Fibroblast of the conjunctiva (primary cell): ENCODE data around the gene NECAB2.
A peak's percentile ranks its signal among the peaks of the same experiment; 100 is the strongest.

ENCODE experiments used
- DNase-seq: peaks from one replicate; pipeline ENCODE4 v3.0.0-alpha.2; 2010; ENCODE audit warnings: low read depth

NECAB2 gene

DNA sequence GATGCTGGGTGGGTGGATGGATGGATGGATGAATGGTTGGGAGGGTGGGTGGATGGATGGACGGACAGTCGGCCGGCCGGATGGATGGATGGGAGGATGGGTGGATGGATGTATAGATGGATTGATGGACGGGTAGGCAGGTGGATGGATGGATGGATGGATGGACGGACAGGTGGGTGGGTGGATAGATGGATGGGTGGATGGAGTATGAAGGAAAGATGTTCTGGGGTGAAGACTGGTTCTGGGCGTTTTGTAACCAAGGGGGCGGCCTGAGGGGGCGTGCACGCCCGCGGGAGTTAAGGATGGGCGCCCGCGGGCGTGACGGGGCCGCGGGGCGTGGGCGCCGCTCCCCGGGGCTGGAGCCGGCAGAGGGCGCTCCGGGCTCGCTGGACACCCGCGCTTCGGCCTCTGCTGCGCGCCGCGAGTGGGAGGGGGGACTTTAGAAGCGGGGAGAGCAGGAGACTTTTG lies at the start of gene NECAB2:
TSS of gene NECAB2 (plus strand) at position 407 of the 468 bp plus-strand sequence. CDS start 405 bp downstream, outside the sequence.
- DNase-seq, result no peak

DNA sequence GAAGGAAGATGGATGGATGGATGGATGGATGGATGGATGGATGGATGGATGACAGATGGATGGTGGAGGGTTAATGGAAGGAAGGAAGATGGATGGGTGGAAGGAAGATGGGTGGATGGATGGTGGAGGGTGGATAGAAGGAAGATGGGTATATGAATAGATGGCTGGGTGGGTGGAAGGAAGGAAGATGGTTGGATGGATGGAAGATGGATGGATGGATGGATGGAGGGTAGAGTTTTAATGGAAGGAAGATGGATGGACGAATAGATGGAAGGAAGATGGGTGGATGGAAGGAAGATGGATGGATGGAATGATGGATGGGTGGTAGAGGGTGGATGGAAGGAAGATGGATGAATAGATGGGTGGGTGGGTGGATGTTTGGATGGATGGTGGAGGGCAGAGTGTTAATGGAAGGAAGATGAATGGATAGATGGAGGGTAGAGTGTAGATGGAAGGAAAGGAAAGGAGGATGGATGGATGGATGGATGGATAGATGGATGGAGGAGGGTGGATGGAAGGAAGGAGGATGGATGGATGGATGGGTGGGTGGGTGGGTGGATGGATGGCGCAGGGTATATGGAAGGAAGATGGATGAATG lies 47.1 kb upstream of the NECAB2 start:
- no peak for DNase-seq

DNA sequence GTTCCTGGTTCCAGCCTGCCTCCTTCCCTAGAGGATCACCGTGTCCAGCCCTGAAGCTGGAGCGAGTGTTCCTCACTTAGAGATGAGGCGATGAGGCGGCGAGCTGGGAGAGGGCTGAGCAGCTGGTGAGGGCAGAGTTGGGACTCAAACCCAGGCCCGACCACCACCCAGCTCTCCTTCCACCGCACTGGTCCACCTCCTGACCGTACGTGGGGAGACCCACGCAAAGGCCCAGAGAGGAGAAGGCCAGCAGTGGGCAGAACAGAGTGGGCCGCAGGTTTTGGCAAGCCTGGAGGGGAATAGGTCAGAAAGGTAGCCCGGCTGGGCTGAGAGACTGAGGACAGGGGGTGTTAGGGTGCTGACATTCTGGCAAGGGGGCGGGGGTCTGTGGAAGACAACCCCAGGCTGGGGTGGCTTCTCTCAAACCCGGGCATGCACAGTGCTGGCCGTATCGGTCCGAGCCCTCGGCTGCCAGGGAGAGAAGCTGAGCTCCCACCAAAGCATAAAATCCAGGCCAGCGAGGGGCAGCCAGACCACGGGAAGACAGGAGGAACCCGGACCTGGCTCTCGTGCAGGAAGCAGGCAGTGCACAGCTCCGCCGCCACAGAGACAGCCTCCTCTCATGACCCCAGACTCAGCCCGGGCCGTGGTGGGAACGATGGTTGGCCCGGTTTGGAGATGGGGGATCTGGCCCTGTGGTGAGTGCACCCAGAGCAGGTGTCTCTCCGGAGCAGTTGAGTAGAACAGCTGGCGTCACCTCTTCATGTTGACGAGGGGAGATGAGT lies 44.3 kb upstream of the NECAB2 start:
- no peak for DNase-seq

DNA sequence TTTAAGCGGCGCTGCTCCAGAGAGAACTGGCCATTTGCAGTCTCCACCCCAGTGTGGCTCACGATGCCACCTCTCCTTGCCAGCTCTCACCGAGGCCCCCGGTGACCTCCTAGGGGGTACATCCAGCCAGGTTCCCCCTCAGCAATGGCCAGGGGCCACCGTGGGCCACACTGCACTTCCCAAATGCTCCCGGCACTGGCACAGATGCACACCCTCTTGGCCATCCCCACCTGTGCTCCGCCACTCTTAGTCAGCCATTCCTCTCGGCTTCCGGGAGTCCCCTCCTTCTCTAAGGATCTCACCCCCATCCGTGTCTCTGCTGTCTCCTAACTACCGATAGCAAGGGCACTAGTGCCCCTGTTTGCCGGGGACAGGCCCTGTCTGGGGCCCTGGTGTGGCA lies 43.4 kb upstream of the NECAB2 start:
- no peak for DNase-seq

DNA sequence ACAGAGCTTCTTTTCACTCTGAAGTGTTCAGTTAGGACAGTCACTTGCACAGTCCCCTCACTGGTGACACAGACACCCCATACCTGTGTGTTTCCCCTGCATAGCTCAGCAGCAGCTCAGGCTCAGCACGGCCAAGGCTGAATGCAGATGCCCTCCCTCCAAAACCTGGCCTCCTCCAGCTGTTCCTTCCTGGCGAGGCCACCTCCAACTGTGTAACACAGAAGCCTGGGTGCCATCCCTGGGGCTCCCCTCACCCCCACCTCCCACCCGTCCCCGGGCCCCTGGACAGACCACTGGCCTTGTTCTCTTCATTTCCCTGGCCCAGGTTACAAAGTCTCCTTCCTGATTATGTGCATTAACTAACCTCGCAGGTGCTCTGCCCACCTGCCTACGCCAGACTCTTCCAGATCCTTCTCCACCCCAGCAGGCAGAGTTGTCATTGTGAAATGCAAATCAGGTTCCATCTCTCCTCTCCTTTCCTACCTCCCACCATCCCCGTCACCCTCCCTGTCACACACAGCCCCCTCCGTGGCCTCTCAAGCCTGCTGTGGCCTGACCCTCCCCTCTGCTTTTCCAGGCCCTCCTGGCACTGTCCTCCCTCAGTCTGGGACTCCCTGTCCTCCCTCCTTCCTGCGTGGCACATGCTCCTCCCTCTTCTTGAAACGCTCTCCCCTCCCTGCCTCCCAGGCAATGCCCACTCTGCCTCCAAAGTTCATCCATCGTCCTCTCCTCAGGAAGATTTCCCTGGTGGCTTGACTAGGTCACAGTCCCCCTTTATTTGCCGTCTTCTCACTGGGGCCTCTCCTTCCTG lies 42.7 kb upstream of the NECAB2 start:
- no peak for DNase-seq

DNA sequence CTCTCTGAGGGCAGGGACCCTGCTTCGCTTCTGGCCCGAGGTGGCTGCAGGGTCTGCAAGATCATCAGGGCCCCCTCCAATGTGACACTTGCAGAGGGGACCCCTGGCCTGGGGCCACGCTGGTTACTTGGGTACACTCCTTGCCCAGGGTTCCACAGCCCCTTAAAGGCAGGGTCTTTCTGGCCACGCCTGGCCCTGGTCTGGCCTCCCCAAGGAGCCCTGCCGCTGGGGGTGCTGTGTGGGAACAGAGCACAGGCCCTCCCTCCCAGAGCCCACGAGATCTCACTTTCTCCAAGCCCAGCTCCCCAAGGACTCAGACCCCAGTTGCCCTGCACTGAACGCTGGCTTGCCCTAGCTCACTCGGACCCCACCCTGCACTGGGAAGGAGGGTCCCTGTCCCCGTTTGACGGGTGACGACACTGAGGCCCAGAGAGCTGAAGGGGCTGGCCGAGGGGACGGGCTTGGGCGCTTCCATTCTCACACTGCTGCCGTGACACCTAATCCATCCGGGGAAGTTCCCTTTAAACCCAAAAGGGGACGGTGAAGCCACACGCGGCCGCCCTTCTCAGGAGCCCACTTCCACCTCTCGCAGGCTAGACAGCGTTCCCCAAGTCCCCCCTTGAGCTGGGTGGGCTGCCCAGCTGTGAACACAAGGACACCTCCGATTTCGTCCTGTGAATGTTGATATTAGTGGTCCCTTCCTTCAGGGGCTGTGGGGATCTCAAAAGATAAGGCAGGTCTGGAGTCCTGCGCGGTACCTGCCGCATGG lies 41.9 kb upstream of the NECAB2 start:
- DNase-seq, result no peak

DNA sequence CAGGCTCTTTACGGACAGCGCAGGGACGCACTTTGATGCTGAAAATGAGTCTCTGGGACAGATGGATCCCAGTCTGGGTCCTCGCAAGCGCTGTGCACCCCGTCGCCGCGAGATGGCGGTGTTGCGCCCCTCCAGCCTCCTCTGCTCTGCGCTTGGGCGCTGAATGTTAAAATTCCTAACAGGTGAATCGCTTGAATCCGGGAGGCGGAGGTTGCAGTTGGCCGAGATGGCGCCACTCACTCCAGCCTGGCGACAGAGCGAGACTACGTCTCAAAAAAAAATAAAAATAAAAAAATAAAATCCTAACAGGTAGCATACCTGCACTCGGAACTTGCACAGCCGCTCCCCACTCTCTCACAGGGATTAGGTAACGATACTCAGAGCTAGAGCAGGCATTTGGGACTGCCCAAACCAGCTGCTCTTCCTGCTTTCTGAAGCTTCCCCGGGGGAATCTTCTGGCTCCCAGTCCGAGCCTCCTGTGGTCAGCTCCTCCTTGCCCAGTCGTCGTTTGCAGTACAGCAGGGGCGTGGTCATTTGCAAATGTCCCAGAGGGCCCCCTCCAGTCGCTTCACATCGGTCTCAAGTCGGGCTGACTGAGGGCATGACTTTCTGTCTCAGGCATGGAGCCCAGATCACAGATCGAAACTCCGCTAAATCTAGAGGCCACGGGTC lies 41.2 kb upstream of the NECAB2 start:
- peak; percentile 33 for DNase-seq

DNA sequence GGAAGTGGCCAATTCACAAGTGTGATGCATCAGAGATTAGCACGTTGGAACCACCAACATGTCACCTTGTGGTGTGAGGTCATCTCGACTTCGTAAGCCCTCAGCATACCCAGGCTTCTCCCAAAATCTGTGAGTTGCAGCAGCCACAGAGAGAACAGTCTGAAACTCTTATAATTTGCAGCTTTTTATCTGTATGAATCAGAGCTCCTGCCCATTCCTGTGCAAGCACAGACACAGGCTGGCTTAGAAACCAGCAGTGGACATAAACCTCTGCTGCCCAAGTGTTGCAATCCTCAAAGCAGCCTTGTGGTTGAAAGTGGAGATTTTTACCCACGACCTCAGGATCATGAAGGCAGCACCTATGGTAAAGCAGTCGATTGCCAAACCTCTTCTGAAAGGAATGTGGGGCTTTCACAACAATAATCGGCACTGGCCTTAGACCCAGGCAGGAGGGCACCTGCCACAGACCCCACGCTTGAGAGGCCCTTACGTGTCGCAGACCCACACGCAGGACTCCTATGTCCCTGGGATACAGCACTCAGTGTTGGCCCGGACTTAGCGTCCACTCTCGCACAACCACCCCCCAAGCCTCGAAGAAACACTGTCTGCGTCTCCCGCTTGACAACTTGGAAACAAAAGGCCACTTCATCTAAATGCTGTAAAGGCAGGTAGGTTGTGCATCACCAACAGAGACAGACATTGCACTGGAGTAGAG lies 39.5 kb upstream of the NECAB2 start:
- no peak for DNase-seq

DNA sequence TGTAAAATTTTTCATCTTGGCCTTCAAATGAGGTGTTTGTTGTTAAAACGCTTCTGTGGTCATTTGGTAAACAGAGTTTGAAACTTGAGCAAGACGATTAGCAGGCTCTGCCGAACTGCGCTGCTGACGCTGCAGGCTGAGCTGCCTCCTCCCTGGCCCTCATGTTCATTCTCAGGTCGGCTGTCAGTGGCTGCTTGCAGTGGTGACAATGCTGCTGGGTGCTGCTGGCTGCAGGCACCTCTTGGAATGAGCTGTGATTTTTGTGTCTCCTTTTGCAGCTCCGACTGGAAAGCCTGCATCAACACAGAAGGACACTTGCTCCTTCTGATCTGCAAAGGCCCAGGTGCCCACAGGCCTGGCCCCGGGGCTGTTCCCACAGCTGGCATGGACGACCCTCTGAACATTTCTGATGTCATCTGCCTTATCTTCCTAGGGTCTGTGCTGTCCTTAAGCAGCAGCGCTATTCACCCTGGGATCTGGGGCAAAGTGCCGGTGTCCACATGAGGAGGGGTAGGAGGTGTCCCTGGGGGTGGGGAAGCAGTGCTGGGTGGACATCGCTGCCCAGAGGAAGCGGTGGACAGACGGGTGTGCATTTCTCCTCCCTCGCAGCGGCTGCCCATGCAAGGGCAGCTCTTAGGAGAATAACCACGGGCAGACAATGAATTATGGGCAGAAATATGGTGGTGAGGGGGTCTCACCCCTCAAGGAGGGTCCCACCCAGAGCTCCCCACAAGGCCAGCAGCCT lies 38.1 kb upstream of the NECAB2 start:
- no peak for DNase-seq

DNA sequence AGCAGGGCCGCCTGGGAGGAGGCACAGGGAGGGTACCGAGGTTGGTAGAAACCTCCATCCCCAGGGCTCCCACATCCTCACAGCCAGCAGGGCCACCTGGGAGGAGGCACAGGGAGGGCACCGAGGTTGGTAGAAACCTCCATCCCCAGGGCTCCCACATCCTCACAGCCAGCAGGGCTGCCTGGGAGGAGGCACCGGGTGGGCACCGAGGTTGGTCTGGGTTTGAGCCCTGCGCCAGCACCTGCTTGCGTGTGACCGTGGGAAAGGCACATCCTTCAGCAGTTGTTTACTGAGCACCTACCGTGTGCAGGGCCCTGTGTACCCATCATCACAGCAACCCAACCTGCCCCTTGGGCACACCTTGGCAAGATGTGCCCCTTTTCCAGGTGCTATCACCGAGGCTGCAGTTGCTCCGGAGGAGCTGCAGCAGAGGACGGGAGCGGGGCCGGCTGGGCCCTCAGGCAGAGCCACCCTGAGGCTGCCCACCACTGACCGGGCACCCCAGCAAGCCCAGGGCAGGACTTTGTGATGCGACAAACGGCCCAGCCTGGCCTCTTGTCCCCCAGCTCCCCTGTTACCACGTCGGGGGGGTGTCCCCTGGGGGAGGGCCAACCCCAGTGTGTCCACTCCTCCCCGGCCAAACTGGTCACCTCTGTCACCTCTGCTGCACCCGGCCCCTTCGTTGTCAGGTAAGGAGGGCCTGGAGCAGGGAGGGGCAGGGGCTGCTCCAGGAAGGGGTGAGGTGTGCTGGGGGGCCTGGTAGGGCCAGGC lies 37.1 kb upstream of the NECAB2 start:
- DNase-seq, result no peak

DNA sequence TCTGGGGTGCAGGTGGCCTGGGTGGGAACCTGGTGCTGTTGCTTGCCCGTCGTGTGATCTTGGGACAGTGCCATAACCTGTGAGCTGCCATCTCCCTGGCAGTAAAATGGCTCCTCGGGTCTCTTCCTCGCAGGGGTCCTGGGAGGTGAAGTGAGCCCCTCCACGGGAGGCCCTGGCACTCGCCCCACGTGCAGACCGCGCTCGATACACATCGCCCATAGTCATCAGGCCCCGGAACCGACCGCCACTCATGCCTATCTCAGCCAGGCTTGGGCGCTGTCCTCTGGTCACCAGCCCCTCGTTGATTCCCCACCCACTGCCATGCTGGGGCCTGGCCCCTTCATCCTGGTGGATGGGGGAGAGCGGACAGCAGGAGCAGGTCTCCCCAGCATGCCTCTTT lies 36.5 kb upstream of the NECAB2 start:
- no peak for DNase-seq

DNA sequence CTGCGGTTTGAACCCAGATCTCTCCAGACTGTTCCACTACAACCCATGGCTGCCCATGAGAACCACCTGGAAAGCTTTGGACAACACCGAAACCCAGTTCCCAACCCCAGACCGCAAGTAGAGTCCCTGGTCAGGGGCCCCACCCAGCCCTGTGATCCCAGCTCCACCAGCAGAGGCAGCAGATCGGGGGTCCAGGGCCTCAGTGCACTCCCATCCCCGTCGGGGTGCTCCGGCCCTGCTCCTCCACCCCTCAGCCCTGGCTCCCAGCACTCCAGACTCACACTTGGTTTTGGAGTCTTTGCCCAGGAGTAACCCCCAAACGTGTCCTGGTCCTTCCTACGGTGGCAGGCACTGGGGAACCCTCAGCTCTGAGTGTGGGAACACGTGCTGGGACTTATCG lies 35.7 kb upstream of the NECAB2 start:
- no peak for DNase-seq

DNA sequence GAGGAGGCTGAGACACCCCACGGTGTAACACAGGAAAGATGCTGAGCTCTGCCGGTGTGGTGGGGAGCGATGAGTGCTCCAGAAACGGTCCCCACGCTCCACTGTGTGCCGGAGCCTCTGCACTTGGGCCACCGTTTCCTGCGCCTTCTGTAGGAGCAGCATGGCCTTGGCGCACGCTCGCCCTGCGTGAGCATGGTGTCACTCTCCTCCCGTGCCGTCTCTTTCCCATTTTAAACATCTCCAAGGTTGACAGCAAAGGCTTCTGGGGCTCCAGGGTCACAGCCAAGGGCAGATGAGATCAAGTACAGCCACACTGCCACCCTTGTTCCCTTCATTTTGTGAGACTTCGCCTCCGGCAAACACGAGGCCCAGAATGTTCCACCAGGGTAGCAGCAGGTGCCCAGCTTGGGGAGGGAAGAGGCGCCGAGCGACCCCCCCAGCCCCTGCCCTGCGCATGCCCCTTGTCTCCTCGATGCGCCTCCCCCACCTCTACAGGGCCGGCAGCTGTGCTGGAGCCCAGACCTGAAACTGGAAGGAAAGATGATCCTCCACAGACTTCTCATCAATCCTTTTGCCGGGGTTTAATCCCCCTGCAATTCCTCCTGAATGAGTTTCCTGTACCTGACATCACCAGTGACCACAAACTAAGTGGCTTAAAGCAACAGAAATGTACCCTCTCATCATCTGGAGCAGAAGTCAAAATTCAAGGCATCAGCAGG lies 34.9 kb upstream of the NECAB2 start:
- DNase-seq, result no peak

DNA sequence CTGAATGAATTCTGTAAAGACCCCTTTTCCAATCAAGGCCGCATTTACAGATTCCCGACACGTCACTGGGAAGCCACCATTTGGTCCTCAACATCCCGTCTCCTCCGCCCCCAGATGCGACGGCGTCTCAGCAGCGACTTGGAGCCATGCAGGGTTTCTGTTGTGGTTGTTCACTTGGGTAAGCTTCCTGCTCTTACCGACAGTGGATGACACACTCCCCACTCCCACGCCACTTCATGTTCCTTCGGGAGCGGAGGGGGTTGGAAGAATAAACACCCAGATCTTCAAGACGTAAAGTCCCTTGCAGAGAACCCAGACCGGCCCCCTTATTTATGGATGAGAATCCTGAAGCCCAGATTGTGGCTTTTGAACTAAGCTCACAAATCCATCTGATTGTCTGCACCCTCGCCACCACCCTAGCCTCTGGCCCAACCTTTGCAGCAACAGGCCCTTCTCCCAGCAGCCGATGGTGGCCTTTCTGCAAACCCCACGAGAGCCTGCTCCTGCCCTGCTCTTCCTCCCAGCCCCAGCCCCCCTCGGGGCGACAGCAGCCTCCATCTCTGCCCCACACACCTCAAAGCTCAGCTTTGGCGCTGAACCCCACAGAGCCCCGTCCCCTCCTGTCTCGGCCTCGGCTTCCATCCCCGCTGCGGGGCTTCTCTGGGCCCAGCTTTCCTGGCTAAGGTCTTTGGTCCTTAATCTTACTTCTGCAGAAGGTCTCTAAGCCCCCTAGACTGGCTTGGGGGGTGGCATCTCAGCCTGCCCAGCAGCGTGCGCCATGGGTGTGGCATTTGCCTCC lies 34.0 kb upstream of the NECAB2 start:
- no peak for DNase-seq

DNA sequence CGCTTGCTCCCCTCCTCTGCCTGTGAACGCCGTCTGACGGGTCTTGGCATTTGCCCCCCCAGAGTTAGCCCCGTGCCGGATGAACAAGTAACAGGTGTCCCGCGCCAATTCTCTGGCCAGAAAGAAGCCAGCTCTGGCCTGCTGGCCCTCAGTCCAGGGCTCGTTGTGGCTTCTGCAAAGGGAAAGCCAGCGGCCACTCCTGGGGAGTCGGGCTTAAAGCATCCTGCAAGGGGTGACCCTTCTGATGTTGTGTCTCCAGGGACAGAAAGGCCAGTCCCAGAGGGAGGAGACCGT lies 33.4 kb upstream of the NECAB2 start:
- no peak for DNase-seq

DNA sequence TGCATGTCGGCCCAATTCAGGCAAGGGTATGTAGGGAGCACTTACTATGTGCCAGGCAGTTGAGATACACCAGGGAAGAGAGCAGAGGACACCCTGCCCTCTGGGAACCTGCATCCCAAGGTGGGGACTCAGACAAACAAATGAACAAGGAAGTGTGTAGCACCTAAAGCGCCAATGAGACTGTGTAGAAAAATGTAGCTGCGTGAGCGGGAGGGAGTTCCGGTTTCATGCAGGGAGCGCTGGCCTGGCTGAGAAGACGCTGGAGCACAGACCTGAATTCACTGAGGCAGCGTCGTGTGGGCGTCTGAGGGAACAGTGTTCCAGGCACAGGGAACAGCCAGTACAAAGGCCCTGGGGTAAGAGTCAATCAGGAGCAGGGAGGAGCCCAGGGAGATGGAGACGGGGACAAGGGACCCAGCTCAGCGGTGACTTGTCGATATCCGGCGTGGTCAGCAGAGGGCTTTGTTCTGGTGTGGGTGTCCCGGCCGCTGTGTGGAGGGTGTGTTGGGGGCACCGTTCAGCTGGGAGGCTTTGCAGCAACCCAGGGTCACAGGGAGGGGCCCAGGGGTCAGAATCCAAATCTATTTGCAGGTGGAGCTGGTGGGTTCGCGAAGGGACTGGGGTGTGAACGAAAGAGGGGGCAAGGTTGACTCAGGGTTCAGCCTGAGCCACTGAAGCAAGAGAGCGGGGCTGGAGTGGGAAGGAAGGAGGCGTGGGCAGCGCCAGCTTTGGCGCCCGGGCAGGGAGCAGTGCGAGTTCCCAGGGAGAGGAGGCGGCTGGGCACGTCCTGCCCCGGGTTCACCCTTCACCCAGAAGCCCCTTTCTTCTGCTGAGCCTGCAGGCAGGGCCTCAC lies 32.8 kb upstream of the NECAB2 start:
- DNase-seq, result no peak

DNA sequence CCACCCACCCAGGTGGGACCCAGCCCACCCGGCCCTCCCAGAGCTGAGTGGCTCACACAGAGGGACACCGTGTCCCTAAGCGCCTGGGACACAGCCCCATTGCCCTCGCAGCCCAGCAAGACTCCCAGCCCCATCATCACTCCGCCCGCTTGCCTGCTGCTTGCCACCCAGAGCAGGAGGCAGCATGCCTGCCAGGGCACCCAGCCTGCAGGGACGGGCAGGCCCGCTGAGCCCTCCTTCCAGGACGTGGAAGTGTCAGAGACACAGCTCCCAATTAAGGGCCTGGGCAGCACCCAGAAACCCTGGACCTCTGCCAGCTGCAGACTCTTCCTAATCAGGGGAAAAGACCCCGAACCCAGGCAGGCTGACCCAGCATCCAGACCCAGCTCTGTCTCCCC lies 32.2 kb upstream of the NECAB2 start:
- DNase-seq, result no peak
